T1000 (cell line): Measurements from ENCODE around the gene OAS2.
"Not testable (repeated sequence)": the region's sequence is repeated elsewhere in the genome, so short reads cannot be mapped to it uniquely, and the experiment has no call there.

ENCODE experiments used
- DNase-seq: peaks from one replicate; lab custom pipeline; 2025; ENCODE audit warnings: mixed read lengths; lab: John Stamatoyannopoulos, UW

Gene OAS2

DNA sequence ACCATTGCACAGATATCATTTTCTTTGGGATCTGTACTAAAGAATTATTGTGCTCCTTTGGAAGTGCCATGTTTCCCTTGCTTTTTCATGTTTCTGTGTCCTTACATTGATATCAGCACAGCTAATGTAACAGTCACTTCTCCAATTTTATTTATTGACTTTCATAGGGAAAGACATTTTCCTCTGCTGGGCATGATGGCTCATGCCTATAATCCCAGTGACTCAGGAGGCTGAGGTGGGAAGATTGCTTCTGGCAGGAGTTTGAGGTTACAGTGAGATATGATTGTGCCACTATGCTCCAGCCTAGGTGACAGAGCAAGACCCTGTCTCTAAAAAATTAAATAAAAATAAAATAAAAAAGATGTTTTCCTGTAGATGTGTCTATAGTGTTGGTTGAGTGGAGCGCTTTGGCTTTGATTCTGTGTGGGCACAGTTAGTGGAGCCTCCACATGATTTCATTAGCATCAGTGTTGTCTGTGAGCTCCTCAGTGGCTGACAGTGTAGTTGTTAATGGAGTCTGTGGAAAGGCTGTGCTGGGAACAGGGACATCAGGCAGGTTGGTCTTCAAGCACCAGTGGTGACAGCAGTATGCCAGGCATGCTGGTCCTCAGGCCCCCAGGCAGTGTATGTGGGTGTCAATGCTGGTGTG lies 7.4 kb downstream of the OAS2 start:
- no peak for DNase-seq

DNA sequence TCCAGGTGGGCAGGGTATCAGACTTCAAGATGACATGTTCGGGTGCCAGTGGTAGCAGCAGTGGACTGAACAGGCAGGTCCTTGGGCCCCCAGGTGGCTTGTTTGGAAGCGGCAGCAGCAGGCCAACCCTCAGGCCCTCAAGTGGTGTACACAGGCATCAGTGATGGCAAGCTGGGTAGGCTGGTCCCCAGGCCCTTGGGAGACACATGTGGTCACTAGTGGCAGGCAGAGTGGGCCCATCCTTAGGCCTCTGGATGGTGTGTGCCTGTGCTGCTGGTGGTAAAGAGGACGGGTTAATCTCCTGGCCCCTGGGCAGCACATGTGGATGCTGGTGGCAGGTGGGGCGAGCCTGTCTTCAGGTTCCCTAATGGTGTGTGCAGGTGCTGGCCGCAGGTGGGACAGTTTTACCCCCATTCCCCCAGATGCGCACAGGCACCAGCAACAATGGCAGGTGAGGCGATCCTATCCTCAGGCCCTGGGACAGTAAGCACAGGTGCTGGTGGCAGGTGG lies 8.0 kb downstream of the OAS2 start:
- DNase-seq: no peak

DNA sequence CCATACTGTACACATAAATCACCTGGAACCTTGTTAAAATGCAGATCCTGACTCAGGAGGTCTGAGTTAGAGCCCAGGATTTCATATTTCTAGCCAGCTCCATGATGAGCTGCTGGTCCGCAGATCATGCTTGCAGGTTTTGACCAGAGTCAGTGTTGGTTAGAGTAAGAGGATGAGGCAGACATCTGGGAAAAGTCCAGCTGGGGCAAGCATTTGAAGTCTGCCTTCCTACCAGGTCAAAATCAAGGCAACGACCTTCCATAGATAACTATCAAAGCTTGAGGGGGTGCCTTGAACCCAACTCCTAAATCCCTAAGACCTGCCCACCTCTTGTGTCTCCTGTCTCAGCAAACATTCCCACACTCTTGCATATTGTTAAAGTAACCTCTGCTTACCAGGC lies 9.2 kb downstream of the OAS2 start:
- DNase-seq: no peak

DNA sequence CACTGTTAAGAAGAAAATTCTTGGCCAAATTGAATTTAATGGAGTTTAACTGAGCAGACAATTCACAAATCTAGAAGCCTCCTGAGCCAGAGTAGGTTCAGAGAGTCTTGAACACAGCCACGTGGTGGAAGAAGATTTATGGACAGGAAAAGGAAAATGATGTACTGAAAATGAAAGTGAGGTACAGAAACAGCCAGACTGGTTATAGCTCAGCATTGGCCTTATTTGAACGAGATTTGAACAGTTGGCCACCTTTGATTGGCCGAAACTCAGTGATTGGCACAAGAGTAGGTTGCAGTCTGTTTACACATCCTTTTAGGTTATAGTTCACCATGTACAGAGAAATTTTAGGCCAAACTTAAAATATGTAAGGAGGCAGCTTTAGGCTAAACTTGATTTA lies 9.9 kb downstream of the OAS2 start:
- DNase-seq: no peak

DNA sequence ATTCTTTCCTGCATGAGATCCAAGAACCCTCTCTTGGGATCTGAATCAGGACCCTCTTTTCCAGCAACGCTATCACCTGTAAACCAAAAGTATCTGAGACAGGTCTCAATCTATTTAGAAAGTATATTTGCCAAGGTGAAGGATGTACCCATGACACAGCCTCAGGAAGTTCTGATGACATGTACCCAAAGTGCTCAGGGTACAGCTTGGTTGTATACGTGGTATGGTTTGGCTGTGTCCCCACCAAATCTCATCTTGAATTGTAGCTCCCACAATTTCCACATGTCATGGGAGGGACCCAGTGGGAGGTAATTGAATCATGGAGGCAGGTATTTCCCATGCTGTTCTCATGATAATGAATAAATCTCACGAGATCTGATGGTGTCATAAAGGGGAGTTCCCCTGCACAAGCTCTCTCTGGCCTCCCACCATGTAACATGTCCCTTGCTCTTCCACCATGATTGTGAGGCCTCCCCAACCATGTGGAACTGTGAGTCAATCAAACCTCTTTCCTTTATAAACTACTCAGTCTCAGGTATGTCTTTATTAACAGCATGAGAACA lies 10.6 kb downstream of the OAS2 start:
- not testable (repeated sequence) for DNase-seq

DNA sequence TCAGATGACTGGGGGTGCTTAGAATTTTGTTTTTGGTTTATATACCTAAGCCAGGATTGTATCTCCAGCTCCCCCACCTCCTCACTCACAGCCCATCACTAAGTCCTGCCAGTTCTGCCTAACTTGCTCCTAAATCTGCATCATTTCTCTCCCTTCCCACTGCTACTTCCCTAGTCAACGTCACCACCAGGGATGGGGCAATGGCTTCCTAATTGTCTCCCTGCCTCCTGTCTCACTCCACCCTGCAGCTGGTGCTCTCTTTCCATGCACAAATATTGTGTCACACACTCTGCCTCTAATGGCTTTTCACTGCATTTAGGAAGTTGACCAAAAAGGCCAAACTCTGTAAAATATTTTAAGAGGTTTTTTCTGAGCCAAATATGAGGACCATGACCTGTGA lies 11.5 kb downstream of the OAS2 start:
- no peak for DNase-seq

DNA sequence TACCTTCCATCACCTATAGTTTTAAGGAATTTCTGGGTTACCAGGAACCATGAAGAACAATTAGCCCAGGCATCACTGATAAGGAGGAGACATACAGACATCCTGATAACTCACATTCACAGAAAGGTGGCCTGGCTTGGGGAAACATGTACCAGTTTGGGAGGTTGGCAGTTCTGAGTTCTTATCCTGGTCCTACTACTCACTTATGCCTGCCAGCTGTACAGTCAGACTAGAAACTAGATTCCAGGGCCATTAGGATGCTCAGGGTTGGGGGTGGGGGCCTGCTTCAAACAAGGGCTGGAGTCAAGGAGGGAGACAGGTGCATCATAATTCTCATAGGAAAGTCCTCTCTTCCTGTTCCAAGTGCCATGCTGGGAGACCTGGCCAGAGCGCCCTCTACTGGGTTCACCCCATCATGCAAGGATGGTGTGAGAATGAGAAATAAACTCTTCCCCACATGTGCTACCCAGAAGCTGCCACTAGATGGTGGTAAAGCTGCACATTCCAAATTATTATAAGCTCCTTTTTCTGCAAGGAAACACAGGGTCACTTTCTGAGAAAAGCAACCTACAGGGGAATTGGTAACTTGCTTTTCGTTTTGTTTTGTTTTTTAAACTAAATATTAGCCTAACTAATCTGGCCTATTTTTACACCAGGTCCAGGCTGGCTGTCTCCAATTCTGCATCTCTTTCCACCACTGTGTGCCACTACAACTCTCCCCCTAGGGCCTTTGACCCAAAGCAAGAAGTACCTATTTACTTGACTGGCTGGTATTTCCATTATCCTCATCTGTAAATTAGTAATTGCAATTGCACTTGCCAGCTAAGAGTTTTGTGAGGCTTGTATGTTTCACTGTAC lies 14.5 kb downstream of the OAS2 start:
- no peak for DNase-seq

DNA sequence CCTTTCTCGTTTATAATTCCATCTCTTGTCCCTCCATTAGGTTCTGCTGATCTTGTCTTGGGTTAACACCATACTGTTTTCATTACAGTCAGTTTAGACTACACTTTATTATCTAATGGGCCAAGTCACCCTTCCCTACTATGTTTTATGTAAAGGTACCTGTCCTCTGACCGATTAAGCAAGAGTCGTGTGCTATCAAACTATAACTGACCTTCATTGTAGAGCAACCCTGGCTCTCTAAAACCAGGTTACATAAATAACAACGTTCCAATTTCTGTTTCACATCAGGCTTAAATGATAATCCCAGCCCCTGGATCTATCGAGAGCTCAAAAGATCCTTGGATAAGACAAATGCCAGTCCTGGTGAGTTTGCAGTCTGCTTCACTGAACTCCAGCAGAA lies 16.7 kb downstream of the OAS2 start:
- no peak for DNase-seq

DNA sequence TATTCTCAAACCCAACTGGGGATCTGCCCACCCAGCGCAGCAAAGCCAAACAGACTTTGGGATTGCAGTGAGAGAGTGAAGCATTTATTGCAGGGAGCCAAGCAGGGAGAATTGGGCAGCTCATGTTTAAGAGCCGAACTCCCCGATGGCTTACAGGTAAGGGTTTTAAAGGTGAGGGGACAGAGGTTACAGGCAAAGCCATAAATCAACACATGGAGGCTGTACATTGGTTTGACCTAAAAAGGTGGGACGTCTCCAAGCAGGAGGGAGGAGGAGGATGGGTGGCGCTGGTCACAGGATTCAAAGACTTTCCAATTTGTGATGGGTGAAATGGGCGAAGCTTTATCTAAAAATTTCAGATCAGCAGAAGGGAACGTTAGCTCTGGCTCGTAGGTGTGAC lies 18.2 kb downstream of the OAS2 start:
- no peak for DNase-seq

DNA sequence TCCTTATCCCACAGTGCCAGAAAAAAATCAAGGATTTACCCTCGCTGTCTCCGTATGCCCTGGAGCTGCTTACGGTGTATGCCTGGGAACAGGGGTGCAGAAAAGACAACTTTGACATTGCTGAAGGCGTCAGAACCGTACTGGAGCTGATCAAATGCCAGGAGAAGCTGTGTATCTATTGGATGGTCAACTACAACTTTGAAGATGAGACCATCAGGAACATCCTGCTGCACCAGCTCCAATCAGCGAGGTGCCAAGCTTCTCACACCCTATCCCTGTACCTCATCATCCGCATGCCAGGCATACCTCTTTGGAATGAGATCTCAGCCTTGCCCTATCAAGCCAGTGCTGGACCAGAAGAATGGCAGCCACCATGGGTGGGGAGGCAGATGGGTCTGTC lies 19.2 kb downstream of the OAS2 start:
- no peak for DNase-seq

DNA sequence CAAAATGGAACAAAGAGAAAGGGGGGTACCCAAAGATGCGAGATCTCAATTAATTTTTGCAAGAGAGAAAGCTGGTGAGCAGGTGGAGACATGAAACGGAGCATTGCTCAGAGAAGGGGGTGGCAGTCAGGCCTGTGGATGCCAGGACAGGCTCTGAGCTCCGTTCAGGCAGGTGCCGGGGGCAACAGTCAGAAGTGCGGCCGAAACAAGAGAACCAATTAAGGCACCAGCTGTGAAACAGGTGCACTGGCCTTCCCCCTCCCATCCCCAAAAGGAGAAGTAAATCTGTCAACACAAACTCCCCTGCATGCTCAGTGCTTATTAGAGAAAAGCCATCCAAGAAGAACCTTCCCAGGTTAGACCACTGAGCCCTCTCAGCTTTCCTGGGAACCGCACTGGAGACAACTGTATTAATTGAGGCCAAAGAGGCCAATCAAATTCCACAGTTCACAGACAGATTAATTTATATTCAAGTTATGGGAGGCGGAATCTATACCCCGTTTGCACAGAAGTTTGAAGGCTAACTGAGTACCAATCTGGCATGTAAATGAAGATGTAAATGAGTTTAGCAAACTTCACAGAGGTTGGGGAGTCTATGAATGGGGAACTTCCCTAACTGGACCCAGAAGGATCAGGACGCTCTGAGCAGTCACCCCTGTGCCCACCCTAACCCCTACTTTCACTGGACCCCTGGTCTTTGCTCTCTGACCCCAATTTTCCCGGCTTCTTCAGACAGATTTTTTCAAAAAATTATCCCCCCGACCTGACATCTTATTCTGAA lies 20.9 kb downstream of the OAS2 start:
- DNase-seq: no peak

DNA sequence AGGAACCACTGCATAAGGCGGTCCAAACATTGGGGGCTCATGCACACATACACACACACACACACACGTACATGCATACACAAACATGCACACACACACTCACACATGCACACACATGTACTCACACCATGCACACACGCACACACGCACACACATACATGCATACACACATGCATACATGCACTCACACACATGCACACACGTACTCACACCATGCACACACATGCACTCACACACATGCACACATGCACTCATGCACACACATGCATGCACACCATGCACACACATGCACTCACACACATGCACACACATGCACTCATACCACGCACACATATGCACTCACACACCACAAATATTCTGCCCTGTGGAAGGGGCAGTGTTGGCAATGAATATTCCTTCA lies 22.1 kb downstream of the OAS2 start:
- no peak for DNase-seq

DNA sequence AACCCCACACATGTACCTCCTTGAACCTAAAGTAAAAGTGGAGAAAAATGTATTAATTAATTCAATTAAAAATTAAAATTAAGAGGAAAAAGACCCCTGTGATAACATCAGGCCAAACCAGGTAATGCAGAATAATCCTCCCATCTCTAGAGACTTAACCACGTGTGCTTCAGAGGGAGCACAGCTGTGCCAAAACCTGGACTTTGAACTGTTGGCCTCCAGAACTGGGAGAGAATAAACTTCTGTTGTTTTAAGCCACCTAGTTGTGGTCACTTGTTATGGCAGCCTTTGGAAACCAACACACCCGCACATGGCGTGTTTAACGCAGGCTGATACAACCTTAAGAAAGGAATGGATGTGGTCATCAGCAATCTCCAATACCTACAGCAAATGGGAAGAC lies 23.8 kb downstream of the OAS2 start:
- DNase-seq: no peak

DNA sequence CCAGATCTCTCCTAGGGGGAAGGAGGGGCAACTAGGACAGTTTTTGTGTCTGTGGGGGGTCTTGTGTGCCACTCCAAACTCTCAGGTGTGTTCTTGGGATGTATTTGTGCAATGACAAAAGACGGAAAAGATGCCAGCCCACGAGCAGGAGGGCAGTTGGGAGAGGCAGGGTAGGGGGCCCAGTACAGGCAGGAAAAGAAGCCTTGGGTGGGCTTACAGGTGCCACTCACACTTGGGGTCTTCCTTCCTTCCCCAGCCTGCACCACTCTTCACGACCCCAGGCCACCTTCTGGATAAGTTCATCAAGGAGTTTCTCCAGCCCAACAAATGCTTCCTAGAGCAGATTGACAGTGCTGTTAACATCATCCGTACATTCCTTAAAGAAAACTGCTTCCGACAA lies 24.4 kb downstream of the OAS2 start:
- DNase-seq: no peak

DNA sequence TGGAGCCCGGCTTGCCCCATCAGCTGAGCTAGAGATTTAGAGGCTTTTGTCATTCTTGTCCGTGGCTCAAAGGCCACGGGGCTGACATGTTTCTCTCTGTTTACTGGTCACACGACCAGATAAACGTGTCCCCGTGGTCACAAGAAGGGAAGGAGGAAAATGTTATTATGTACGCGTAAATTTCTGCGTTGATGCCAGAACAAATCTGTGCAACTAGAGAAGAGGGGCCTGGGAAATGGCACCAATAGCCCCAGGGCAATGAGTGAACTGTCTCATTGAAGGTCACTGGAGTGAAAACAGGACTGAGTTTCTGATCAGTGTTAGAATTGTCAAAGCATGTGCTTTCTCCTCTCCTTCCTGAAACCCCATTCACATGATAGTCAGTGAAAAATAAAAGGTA lies 25.3 kb downstream of the OAS2 start:
- DNase-seq: no peak

DNA sequence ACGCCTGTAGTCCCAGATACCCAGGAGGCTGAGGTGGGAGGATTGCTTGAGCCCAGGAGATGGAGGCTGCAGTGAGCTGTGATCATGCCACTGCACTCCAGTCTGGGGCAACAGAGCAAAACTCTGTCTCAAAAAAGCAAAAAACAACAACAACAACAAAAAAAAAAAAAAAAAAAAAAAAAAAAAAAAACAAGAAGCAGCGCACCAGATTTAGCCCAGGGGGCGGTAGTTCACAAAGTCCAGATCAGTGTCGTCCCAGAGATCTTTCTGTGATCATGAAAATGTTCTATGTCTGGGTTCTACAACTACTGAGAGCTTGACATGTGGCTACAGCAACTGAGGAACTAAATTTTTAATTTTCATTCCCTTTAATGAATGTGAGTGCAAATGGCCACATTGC lies 27.4 kb downstream of the OAS2 start:
- DNase-seq: no peak

DNA sequence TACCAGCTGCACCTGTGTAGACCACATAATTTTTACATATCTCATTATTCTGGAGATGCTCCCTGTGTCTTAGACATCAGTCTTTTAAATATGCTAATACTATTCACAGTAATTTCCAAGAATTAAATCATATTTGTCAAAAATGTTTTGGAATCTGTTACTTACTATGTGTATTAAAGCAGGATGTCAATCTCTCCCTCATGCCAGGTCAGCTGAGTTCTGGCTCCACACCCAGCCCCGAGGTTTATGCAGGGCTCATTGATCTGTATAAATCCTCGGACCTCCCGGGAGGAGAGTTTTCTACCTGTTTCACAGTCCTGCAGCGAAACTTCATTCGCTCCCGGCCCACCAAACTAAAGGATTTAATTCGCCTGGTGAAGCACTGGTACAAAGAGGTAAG lies 27.9 kb downstream of the OAS2 start:
- no peak for DNase-seq

DNA sequence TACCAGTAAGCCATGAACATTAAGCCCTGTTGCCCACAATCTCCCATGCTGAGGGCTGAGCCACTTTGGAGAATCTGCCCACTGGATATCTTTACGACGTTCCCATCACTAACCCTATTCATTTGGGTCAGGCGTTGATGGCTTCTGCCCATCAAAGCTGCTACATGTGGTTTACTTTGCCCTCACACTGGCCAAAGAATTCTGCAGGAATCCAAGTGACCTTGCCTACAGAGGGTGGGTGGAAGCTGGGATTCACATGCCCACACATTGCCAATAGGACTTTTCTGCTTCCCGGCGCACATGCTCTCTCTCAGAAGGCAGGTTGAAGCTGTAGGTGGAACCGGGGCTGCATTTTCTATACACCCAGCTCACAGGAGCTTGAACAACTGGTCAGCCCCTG lies 28.3 kb downstream of the OAS2 start:
- no peak for DNase-seq

DNA sequence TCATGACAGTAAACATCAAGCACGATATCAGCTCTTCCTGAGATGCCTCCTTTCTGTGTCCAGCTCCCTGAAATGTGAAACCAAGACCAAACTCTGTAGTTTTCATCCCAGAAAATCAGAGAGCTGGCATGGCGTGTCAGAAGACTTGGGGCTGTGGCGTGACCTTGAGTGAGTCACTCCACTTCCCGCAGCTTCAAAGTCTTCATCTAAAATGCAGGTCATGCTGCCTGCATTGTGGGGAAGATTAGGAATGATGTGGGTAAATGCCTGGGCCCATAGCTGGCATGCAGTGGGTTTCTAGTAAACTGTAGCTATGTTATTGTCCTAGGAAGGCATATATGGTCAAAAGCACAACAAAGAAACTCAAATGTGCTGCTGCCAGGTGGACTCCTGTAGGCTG lies 28.8 kb downstream of the OAS2 start:
- DNase-seq: peak; percentile 4

DNA sequence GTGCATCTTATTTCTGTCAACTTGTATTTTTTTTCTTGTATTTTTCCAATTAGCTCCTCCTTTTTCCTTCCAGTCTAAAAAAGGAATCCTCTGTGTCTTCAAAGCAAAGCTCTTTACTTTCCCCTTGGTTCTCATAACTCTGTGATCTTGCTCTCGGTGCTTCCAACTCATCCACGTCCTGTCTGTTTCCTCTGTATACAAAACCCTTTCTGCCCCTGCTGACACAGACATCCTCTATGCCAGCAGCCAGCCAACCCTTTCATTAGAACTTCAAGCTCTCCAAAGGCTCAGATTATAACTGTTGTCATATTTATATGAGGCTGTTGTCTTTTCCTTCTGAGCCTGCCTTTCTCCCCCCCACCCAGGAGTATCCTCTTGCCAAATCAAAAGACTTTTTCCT lies 32.4 kb downstream of the OAS2 start:
- DNase-seq: no peak

DNA sequence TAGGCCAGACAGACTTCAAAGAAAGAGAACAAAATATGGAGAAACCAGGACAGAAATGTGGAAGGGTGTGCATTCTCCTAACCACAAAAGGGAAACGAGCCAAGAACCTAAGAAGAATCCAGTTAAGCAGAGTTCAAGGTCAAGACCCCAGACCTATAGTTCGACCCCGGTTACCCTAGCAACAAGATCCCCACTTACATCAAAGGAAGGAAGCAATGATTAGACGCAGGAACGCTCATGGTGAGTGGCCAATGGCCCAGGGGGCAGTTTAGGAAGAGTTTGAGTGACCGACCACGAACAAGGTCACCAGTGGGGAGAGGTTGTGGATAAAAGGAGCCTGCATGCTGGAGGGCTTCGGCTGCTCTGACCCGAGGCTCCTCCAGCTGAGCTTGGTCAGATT lies 36.2 kb downstream of the OAS2 start:
- DNase-seq: no peak

DNA sequence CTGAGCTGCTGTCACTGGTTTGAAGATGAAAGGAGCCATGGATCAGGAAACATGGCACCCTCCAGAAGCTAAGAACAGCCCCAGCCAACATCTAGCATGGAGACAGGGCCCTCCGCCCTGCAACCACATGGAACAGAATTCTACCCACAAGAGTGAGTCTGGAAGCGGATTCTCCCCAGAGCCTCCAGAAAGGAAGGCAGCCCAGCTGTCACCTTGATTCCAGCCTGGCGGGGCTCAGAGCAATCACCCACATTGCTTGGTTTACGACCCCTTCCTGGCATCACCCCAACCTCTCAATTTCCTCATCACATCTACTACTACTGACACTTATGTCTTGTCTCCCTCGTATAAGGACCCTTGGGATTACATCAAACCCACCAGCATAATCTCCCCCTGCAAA lies 38.5 kb downstream of the OAS2 start:
- no peak for DNase-seq

DNA sequence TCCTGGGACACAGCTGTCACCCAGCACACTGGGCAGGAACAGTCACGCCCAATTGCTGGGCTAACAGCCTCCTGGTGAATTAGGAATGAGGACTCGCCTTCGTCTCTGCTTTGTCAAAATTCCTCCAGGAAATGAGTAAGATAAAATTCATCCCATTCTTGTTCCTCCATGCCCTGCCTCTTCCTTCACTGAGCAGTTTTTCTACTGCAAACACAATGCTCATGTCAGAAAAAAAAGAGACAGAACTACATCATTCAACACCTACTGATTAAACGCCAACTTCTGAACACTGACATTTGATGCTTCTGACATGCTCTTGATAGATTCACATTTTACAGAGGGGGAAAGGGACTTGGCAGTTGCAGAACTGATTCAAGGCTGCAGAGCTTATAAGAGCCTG lies 40.7 kb downstream of the OAS2 start:
- no peak for DNase-seq
